Aorta (tissue), 5 donors: ENCODE measurements around the gene RTCA. TPM values are rescaled to one million over a fixed set of nuclear protein-coding genes. Genes with fewer than 3 reads are reported as not detected.
"Not testable (repeated sequence)": the region's sequence is repeated elsewhere in the genome, so short reads cannot be mapped to it uniquely, and the experiment has no call there.

ENCODE experiments used
- ATAC-seq: fragments of 200-7000 bp; cut with Tn5 transposase; one replicate; pipeline ENCODE4 v1.9.1; 2022; ENCODE audit warnings: moderate library complexity; ENCODE audit not compliant: low FRiP score
- DNase-seq, 2 donors: peaks; one replicate each; pipeline ENCODE4 v3.0.0-alpha.2; 2020
- H3K27ac ChIP-seq, 2 donors: one replicate each; pipeline ENCODE4 v1.5.1; 2013; ENCODE audit warnings: low read length in 2 of 2, mild to moderate bottlenecking in 2 of 2, moderate library complexity in 2 of 2, control low read depth in 1 of 2, inconsistent platforms in 1 of 2, low read depth in 1 of 2
- H3K27me3 ChIP-seq, 2 donors: one replicate each; pipeline ENCODE4 v1.6.1; 2013; ENCODE audit warnings: control low read depth in 1 of 2, low read length in 1 of 2, mild to moderate bottlenecking in 1 of 2, moderate library complexity in 1 of 2; ENCODE audit not compliant: insufficient read depth in 2 of 2, control insufficient read depth in 1 of 2
- H3K36me3 ChIP-seq, 2 donors: one replicate each; pipeline ENCODE4 v1.6.1; 2013; ENCODE audit warnings: control low read depth in 1 of 2, low read length in 1 of 2, mild to moderate bottlenecking in 1 of 2; ENCODE audit not compliant: insufficient read depth in 2 of 2, control insufficient read depth in 1 of 2
- H3K4me1 ChIP-seq, 2 donors: one replicate each; pipeline ENCODE4 v1.6.1; 2013; ENCODE audit warnings: low read length in 2 of 2, control low read depth in 1 of 2, mild to moderate bottlenecking in 1 of 2, moderate library complexity in 1 of 2; ENCODE audit not compliant: insufficient read depth in 2 of 2, control insufficient read depth in 1 of 2
- H3K4me3 ChIP-seq, 2 donors: one replicate each; pipeline ENCODE4 v1.5.1; 2013; ENCODE audit warnings: low read length in 2 of 2, control low read depth in 1 of 2, mild to moderate bottlenecking in 1 of 2
- H3K9me3 ChIP-seq: one replicate; pipeline ENCODE4 v1.6.1; 2013; ENCODE audit warnings: mild to moderate bottlenecking, low read length; ENCODE audit not compliant: control insufficient read depth
- WGBS, 2 donors: extraction: QIAGEN DNeasy Blood & Tissue Kit; methylation state at CpG; one replicate each; pipeline ENCODE4 v1.1.7; 2013; 5-methylcytosine and 5-hydroxymethylcytosine counted together
- intact Hi-C, 2 donors: fragments of 100-400 bp; cut with DNase I; formaldehyde crosslinking; loops; one replicate each; pipeline versions ENCODE4 v1.14.2 to v1.15.0; 2022
- polyA plus RNA-seq, 2 donors: library from polyadenylated mRNA; stranded (reverse); fragments of 200-250 nt; gene quantifications; one replicate each; pipeline ENCODE4 v1.2.3, GENCODE V29; 2013
- total RNA-seq, 2 donors: library from RNA; stranded (reverse); fragmentation: NEBNext Ultra II Directional; extraction: Animal tissue kit (Norgen Biotek cat#: 25700); gene quantifications; one replicate each; pipeline ENCODE4 v1.2.1, GENCODE V29; 2021
- donor health status: healthy with polysubstance abuse.
- donor health status: Bipolar disorder and iron deficiency.
- donor health status: DM: no; HTN: no; CAD: no.
- donor health status: DM: no; HTN: no; CAD: no.
- donor health status: DM: yes; HTN: yes; CAD: no.

RTCA gene
- total and polyA plus RNA-seq, 4 donors = 22.2 to 26.6 (median 23.3) TPM

DNA sequence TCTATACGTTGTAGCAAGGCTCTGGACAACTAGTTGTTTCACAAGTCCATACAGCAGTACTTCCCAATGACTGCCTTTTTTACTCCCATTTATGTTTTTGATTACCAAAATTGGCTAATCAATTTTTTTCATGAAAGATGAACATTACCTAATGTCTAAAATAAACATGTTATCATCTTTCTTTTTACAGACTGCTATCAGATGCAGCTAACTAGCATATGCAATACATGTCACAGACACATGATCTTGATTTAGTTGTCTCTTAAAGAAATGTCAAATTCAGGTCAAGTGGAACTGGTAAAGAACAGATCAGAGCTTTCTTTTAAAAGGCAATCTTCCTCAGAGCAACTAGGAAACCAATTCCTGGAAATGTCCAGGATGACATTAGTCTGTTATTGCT, 15.8 kb upstream of the RTCA start:
- Histone ChIP-seq H3K9me3 (no peaks in the 10 kb centered on the region), H3K36me3 (no peaks in the 10 kb centered on the region), H3K27ac (no peak overlapping the region), H3K27me3 (peaks cover 0 to 2% of the 10 kb centered on the region in 2 donors), H3K4me1 (peaks cover 0 to 3% of the 10 kb centered on the region in 2 donors), H3K4me3 (peak overlapping the region; percentile 1 to 27)
- ATAC-seq (no peak), DNase-seq (no peak)
- intact Hi-C loops = no loop called here
- 0% methylated on average over 1 of the region's 1 CpG for WGBS, 2 donors

DNA sequence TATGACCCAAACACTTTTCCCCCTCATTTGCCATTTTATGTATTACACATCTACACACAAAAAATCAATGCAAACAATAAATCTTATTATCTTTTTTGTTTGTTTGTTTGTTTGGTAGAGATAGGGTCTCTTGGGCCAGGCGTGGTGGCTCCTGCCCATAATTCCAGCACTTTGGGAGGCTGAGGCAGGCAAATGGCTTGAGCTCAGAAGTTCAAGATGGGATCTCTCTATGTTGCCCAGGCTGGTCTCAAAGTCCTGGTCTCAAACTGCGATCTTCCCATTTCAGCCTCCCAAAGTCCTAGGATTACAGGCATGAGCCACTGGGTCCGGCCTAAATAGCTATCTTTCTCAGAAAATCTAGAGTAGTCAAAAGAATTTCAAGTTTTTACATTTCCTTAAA, 15.2 kb upstream of the RTCA start:
- Histone ChIP-seq H3K9me3 (no peaks in the 10 kb centered on the region), H3K27me3 (peaks cover 0 to 2% of the 10 kb centered on the region in 2 donors), H3K36me3 (no peaks in the 10 kb centered on the region), H3K4me3 (no peak overlapping the region), H3K27ac (no peak overlapping the region), H3K4me1 (peaks cover 0 to 3% of the 10 kb centered on the region in 2 donors)
- intact Hi-C loops = no loop called here
- DNase-seq (no peak), ATAC-seq (no peak)
- WGBS, 2 donors = 93% methylated on average over 3 of the region's 3 CpGs

DNA sequence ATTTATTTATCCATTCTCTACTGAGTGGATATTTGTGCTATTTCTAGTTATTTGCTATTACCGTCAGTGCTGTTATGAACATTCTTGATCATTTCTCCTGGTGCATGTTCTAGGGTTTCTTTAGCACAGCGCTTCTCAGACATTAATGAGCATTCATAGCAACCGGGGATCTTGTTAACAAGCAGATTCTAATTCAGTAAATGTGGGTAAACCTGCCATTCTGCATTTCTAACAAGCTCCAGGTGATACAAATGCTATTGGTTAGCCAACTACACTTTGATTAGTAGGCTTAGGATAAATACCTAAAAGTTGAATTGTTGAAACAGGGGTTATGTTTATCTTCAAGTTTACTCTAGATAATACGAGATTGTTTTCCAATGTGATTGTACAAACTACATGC, 13.1 kb upstream of the RTCA start:
- Histone ChIP-seq H3K27ac (no peak overlapping the region), H3K4me1 (peaks cover 0 to 3% of the 10 kb centered on the region in 2 donors), H3K9me3 (no peaks in the 10 kb centered on the region), H3K27me3 (peaks cover 0 to 2% of the 10 kb centered on the region in 2 donors), H3K36me3 (no peaks in the 10 kb centered on the region), H3K4me3 (no peak overlapping the region)
- intact Hi-C loops = no loop called here
- ATAC-seq = no peak
- 71 to 72% methylated on average over 4 of the region's 4 CpGs for WGBS, 2 donors
- DNase-seq = no peak

DNA sequence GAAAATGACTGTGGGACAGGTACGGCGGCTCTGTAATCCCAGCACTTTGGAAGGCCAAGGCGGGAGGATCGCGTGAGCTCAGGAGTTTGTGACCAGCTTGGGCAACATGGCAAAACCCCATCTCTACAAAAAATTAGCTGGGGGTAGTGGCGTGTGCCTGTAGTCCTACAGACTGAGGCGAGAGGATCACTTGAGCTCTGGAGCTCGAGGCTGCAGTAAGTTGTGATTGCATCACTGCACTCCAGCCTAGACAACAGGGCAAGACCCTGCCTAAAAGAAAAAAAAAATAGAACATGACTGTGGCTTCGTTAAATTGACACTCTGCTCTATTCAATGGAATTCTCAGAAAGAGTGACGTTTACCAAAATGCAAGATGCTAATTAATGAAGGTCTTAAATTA, 12.5 kb upstream of the RTCA start:
- intact Hi-C loops = no loop called here
- ATAC-seq (no peak), DNase-seq (no peak)
- Histone ChIP-seq H3K4me3 (no peak overlapping the region), H3K27me3 (peaks cover 0 to 2% of the 10 kb centered on the region in 2 donors), H3K27ac (no peak overlapping the region), H3K9me3 (no peaks in the 10 kb centered on the region), H3K36me3 (no peaks in the 10 kb centered on the region), H3K4me1 (peaks cover 0 to 2% of the 10 kb centered on the region in 2 donors)
- WGBS, 2 donors = 69 to 74% methylated on average over 10 of the region's 10 CpGs

DNA sequence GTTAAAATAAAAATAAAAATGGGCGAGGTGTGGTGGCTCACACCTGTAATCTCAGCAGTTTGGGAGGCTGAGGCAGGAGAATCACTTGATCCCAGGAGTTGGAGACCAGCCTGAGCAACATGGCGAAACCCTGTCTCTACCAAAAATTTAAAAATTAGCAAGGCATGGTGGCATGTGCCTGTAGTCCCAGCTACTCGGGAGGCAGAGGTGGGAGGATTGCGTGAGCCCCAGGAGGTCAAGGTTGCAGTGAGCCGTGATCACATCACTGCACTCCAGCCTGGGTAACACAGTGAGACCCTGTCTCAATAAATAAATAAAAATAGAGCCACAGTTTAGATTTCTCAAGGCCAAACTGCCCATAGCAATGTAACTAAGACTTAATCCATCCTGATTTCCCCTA, 9.7 kb upstream of the RTCA start:
- H3K36me3 ChIP-seq, H3K27ac ChIP-seq, ATAC-seq, H3K27me3 ChIP-seq, H3K4me1 ChIP-seq, intact Hi-C loops, H3K9me3 ChIP-seq, DNase-seq, H3K4me3 ChIP-seq: not testable (repeated sequence)
- 89 to 90% methylated on average over 5 of the region's 5 CpGs for WGBS, 2 donors

DNA sequence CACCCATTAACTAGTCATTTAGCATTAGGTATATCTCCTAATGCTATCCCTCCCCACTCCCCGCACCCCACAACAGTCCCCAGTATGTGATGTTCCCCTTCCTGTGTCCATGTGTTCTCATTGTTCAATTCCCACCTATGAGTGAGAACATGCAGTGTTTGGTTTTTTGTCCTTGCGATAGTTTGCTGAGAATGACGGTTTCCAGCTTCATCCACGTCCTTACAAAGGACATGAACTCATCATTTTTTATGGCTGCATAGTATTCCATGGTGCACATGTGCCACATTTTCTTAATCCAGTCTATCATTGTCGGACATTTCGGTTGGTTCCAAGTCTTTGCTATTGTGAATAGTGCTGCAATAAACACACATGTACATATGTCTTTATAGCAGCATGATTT, 7.6 kb upstream of the RTCA start:
- H3K9me3 ChIP-seq, intact Hi-C loops, H3K27ac ChIP-seq, ATAC-seq, H3K36me3 ChIP-seq, H3K4me1 ChIP-seq, H3K4me3 ChIP-seq, DNase-seq, H3K27me3 ChIP-seq: not testable (repeated sequence)
- 91 to 93% methylated on average over 6 of the region's 6 CpGs for WGBS, 2 donors

DNA sequence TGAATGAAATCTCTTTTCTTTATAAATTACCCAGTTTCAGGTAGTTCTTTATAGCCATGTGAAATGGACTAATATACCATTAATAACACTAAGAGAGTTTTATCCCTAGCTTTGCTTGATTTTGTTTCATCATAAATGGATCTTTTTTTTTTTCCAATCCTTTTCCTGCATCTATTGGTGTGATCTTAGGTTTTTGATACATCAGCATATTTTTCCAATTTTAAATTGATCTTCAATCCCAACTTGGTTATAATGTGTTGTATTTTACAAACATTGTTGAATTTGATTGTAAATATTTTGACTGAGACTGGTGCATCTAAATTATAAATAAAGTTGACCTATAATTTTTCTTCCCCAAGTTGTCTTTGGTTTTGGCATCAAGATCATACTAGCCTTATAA, 4.3 kb upstream of the RTCA start:
- H3K27ac ChIP-seq = no peak overlapping the region
- intact Hi-C loops = loop anchor here in 1 of 2 donors (10.0 kb wide), 1 partner anchor 127 kb away; the partner anchor contains the start of genes SASS6 and TRMT13
- no peak overlapping the region for H3K4me3 ChIP-seq
- H3K9me3 ChIP-seq = no peaks in the 10 kb centered on the region
- no peaks in the 10 kb centered on the region for H3K4me1 ChIP-seq
- H3K27me3 ChIP-seq = no peaks in the 10 kb centered on the region
- no peaks in the 10 kb centered on the region for H3K36me3 ChIP-seq
- ATAC-seq (no peak), DNase-seq (no peak)

DNA sequence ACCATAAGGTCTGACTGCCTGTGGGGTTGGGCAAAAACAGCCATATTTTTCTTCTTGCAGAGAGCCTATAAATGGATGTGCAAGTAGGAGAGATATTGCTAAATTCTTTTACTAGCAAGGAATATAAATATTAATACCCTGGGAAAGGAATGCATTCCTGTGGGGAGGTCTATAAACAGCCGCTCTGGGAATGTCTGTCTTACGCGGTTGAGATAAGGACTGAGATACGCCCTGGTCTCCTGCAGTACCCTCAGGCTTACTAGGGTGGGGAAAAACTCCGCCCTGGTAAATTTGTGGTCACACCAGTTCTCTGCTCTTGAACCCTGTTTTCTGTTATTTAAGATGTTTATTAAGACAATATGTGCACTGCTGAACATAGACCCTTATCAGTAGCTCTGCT, 1.9 kb upstream of the RTCA start:
- WGBS, 2 donors = 88 to 90% methylated on average over 5 of the region's 5 CpGs
- H3K27ac ChIP-seq, H3K4me3 ChIP-seq, DNase-seq, H3K4me1 ChIP-seq, ATAC-seq, H3K27me3 ChIP-seq, H3K9me3 ChIP-seq, H3K36me3 ChIP-seq: not testable (repeated sequence)
- intact Hi-C loops = loop anchor here in 1 of 2 donors (10.0 kb wide), 1 partner anchor 129 kb away; the partner anchor contains the start of genes SASS6 and TRMT13

DNA sequence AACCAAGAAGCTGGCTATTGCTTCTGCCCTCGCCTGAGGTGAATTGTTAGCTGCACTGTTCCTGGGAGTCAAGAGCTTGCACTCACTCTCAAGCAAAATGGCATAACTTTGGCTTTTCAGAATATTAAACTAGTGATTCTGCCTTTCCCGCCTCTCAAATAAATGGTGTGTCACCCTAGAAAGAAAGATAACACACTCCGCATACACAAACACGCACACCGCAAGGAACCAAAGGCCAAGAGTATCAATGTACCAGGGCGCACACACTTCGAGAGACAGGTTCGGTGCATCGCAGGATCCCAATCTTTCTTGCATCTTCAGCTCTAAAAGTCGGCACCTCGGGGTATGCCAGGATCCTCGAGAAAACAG, 470 bp upstream of the RTCA start:
- intact Hi-C loops = loop anchor here in 1 of 2 donors (10.0 kb wide), 1 partner anchor 131 kb away; the partner anchor contains the start of genes SASS6 and TRMT13
- WGBS, 2 donors = 1% methylated on average over 12 of the region's 12 CpGs
- H3K27ac ChIP-seq = peak overlapping the region in 1 of 2 donors; percentile 52
- no peaks in the 10 kb centered on the region for H3K9me3 ChIP-seq
- no peaks in the 10 kb centered on the region for H3K27me3 ChIP-seq
- H3K4me1 ChIP-seq = peaks cover 0 to 6% of the 10 kb centered on the region in 2 donors
- ATAC-seq (peak; percentile 61), DNase-seq (no peak)
- H3K36me3 ChIP-seq = peaks cover 0 to 2% of the 10 kb centered on the region in 2 donors
- peak overlapping the region; percentile 89 to 92 for H3K4me3 ChIP-seq
